HepG2 (cell line): Measurements from ENCODE around the gene ACTL7B. TPM values are rescaled to one million over a fixed set of nuclear protein-coding genes. Genes with fewer than 3 reads are reported as not detected.

ENCODE experiments used
- ARNT ChIP-seq: fragments of 450-650 bp; IDR thresholded peaks from 2 replicates; pipeline ENCODE4 v1.6.1; 2017
- BCL6 ChIP-seq: IDR thresholded peaks from 2 replicates; pipeline ENCODE4 v1.6.1; 2016; ENCODE audit warnings: missing genetic modification reagents, missing compliant biosample characterization
- BHLHE40 ChIP-seq: IDR thresholded peaks from 2 replicates; pipeline ENCODE4 v1.6.1; 2011; ENCODE audit warnings: low read length, improper control_type of control experiment
- CCDC6 ChIP-seq: sonication (generic); formaldehyde crosslinking; IDR thresholded peaks from 2 replicates; pipeline ENCODE4 v1.8.1; 2022; ENCODE audit warnings: mild to moderate bottlenecking, missing genetic modification reagents, moderate library complexity
- ERF ChIP-seq: IDR thresholded peaks from 2 replicates; pipeline ENCODE4 v1.6.1; 2018; ENCODE audit warnings: missing biosample characterization, missing genetic modification reagents
- FIP1L1 ChIP-seq: fragments of 200-400 bp; formaldehyde crosslinking; IDR thresholded peaks from 2 replicates; pipeline ENCODE4 v1.6.1; 2018; ENCODE audit warnings: low read depth, mild to moderate bottlenecking, low read length, moderate library complexity, borderline replicate concordance; ENCODE audit not compliant: insufficient read depth
- GATAD1 ChIP-seq: IDR thresholded peaks from 2 replicates; pipeline ENCODE4 v1.6.1; 2016; ENCODE audit warnings: missing genetic modification reagents, missing compliant biosample characterization
- HDAC2 ChIP-seq: sonication (generic); formaldehyde crosslinking; IDR thresholded peaks from 2 replicates; pipeline ENCODE4 v1.4.0; 2020; ENCODE audit warnings: missing genetic modification reagents
- JUNB ChIP-seq: sonication (generic); formaldehyde crosslinking; IDR thresholded peaks from 2 replicates; pipeline ENCODE4 v1.8.0; 2022; ENCODE audit warnings: missing genetic modification reagents, mild to moderate bottlenecking, borderline replicate concordance
- NCOA2 ChIP-seq: sonication (generic); formaldehyde crosslinking; IDR thresholded peaks from 2 replicates; pipeline ENCODE4 v1.8.0; 2022; ENCODE audit warnings: inconsistent platforms
- NCOA5 ChIP-seq: sonication (generic); formaldehyde crosslinking; IDR thresholded peaks from 2 replicates; pipeline ENCODE4 v1.4.0; 2020; ENCODE audit warnings: missing genetic modification reagents
- NFIC ChIP-seq: IDR thresholded peaks from 2 replicates; pipeline ENCODE4 v1.6.1; 2012; ENCODE audit warnings: mild to moderate bottlenecking, low read length, inconsistent platforms
- NR2F1 ChIP-seq, 2 experiments: fragments of 450-650 bp in 1 of 2; formaldehyde crosslinking in 1 of 2; IDR thresholded peaks; 2 replicates each; pipeline versions ENCODE4 v1.5.0 to v1.6.1; 2016 to 2020; ENCODE audit warnings: mild to moderate bottlenecking in 1 of 2, missing compliant biosample characterization in 1 of 2, missing genetic modification reagents in 1 of 2, moderate library complexity in 1 of 2
- PAWR ChIP-seq: sonication (generic); formaldehyde crosslinking; IDR thresholded peaks from 2 replicates; pipeline ENCODE4 v1.4.0; 2020; ENCODE audit warnings: missing genetic modification reagents, mild to moderate bottlenecking, borderline replicate concordance
- RFXAP ChIP-seq: sonication (generic); formaldehyde crosslinking; IDR thresholded peaks from 2 replicates; pipeline ENCODE4 v1.4.0; 2020; ENCODE audit warnings: missing genetic modification reagents, borderline replicate concordance
- SOX13 ChIP-seq, 3 experiments: fragments of 450-650 bp in 1 of 3; sonication (generic) in 1 of 3; formaldehyde crosslinking in 1 of 3; IDR thresholded peaks in 2 of 3; conservative IDR thresholded peaks in 1 of 3; 2 replicates each; pipeline versions ENCODE4 v1.5.0 to v1.6.1; 2016 to 2020; ENCODE audit warnings: antibody characterized with exemption in 1 of 3, mild to moderate bottlenecking in 1 of 3, missing compliant biosample characterization in 1 of 3, missing genetic modification reagents in 1 of 3, moderate library complexity in 1 of 3
- SPEN ChIP-seq: sonication (generic); formaldehyde crosslinking; IDR thresholded peaks from 2 replicates; pipeline ENCODE4 v1.5.1; 2020; ENCODE audit warnings: low read depth, mild to moderate bottlenecking, missing genetic modification reagents
- TARDBP ChIP-seq: sonication (generic); formaldehyde crosslinking; IDR thresholded peaks from 2 replicates; pipeline ENCODE4 v1.8.0; 2022; ENCODE audit warnings: mild to moderate bottlenecking, missing genetic modification reagents
- YEATS2 ChIP-seq: sonication (generic); formaldehyde crosslinking; IDR thresholded peaks from 2 replicates; pipeline ENCODE4 v1.4.0; 2020; ENCODE audit warnings: missing genetic modification reagents, borderline replicate concordance
- ZBTB2 ChIP-seq: sonication (generic); formaldehyde crosslinking; IDR thresholded peaks from 2 replicates; pipeline ENCODE4 v1.8.0; 2022; ENCODE audit warnings: low read depth, missing genetic modification reagents
- ZNF124 ChIP-seq: sonication (generic); formaldehyde crosslinking; IDR thresholded peaks from 2 replicates; pipeline ENCODE4 v1.4.0; 2020; ENCODE audit warnings: missing genetic modification reagents
- ZNF225 ChIP-seq: sonication (generic); formaldehyde crosslinking; IDR thresholded peaks from 2 replicates; pipeline ENCODE4 v1.4.0; 2020; ENCODE audit warnings: mild to moderate bottlenecking, missing genetic modification reagents
- ZNF292 ChIP-seq: sonication (generic); formaldehyde crosslinking; IDR thresholded peaks from 2 replicates; pipeline ENCODE4 v1.8.1; 2022; ENCODE audit warnings: mild to moderate bottlenecking, low read depth, missing genetic modification reagents, borderline replicate concordance
- ZNF30 ChIP-seq: sonication (generic); formaldehyde crosslinking; IDR thresholded peaks from 2 replicates; pipeline ENCODE4 v1.5.0; 2020; ENCODE audit warnings: mild to moderate bottlenecking, missing genetic modification reagents
- ZNF382 ChIP-seq: sonication (generic); formaldehyde crosslinking; IDR thresholded peaks from 2 replicates; pipeline ENCODE4 v1.5.0; 2020; ENCODE audit warnings: missing genetic modification reagents, mild to moderate bottlenecking, borderline replicate concordance
- ZNF557 ChIP-seq: sonication (generic); formaldehyde crosslinking; IDR thresholded peaks from 2 replicates; pipeline ENCODE4 v1.4.0; 2020; ENCODE audit warnings: missing genetic modification reagents
- ZNF558 ChIP-seq: sonication (generic); formaldehyde crosslinking; IDR thresholded peaks from 2 replicates; pipeline ENCODE4 v1.9.0; 2022; ENCODE audit warnings: mild to moderate bottlenecking, missing genetic modification reagents, borderline replicate concordance
- ZNF724P ChIP-seq: sonication (generic); formaldehyde crosslinking; IDR thresholded peaks from 2 replicates; pipeline ENCODE4 v1.8.0; 2022; ENCODE audit warnings: missing genetic modification reagents, borderline replicate concordance
- polyA plus RNA-seq, 8 experiments: library from polyadenylated mRNA; depleted of rRNA in 3 of 8; stranded (reverse) in 7 of 8; unstranded in 1 of 8; fragments of >200 nt; fragmentation: Illumina TruSeq in 4 of 8; extraction: Trizol in 4 of 8; gene quantifications; 2 replicates each; pipeline versions ENCODE4 v1.2.1 to v1.2.3, GENCODE V29; 2011 to 2016; ENCODE audit warnings: low read depth in 4 of 8, missing spikeins in 1 of 8, mixed read lengths in 1 of 8; ENCODE audit not compliant: insufficient read depth in 1 of 8
- total RNA-seq, 5 experiments: library from RNA; depleted of rRNA; stranded (reverse); fragments of >200 nt; fragmentation: Illumina TruSeq; extraction: Trizol; gene quantifications; 2 replicates each; pipeline ENCODE4 v1.2.3, GENCODE V29; 2016; ENCODE audit warnings: low read depth in 1 of 5
- TF ChIP-seq, protein P1 (sequence below): sonication (generic); formaldehyde crosslinking; IDR thresholded peaks from 2 replicates; pipeline ENCODE4 v1.9.0; 2021; ENCODE audit warnings: missing genetic modification reagents, mild to moderate bottlenecking, borderline replicate concordance
- TF ChIP-seq, protein P2 (sequence below): sonication (generic); formaldehyde crosslinking; IDR thresholded peaks from 2 replicates; pipeline ENCODE4 v1.4.0; 2020; ENCODE audit warnings: missing genetic modification reagents

Gene ACTL7B
- total and polyA plus RNA-seq, 2 of the 13 experiments (the other 11 are each of a cell fraction or from before 2014, with no cell fraction given): 0.07 to 0.11 TPM

DNA sequence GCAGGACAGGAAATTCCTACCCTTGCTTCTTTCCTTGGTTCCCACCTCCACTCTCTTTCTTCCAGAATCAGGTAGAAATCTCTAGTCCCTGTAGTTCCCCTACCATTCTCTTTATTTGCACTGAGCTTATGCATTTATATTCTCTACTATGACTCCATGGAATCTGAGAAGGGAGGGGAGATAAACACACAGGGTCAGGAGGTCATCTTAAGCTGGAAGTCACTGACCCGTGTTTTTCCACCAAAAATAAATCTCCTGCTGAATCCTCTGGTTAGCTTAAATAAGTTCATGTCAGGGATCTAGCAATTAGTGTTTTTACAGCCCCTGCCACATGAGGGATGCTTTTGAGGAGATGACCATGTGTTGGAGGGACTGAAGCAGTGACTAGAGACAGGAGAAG lies 3.7 kb downstream of the ACTL7B start (continued):
- TF ChIP-seq PAWR (no peak), ERF (CRISPR knock-in tag) (0 out of 2 replicates have a peak, but pooled peaks have one; percentile 21), ARNT (no peak), SOX13 (IDR thresholded peaks at IDR 0.05) (no peak), SOX13 (CRISPR knock-in tag; conservative IDR thresholded peaks at IDR 0.05 in 1 of 2, IDR thresholded peaks at IDR 0.05 in 1 of 2) (peak in 1 of 2 experiments; percentile 49; a peak in 1 of 4 replicates), NCOA2 (CRISPR knock-in tag) (peak; percentile 47; the same call in 1 of the 2 replicates), NCOA5 (CRISPR knock-in tag) (no peak), NFIC (no peak), ZNF557 (no peak), BHLHE40 (no peak), ZNF558 (no peak), BCL6 (CRISPR knock-in tag) (no peak), NR2F1 (CRISPR knock-in tag; IDR thresholded peaks at IDR 0.05) (peak in 1 of 2 experiments; percentile 79; a peak in 3 of 4 replicates), ZNF724P (CRISPR knock-in tag) (no peak), ZNF30 (no peak), FIP1L1 (no peak), CCDC6 (CRISPR knock-in tag) (no peak), YEATS2 (no peak), ZNF124 (CRISPR knock-in tag) (no peak), GATAD1 (CRISPR knock-in tag) (no peak), SPEN (CRISPR knock-in tag) (no peak), ZBTB2 (CRISPR knock-in tag) (no peak), JUNB (no peak), RFXAP (CRISPR knock-in tag) (no peak), ZNF292 (CRISPR knock-in tag) (no peak), TARDBP (CRISPR knock-in tag) (no peak; the same call in 1 of the 2 replicates), ZNF382 (CRISPR knock-in tag) (no peak), HDAC2 (CRISPR knock-in tag) (no peak; the same call in 1 of the 2 replicates), ZNF225 (CRISPR knock-in tag) (no peak)
- TF ChIP-seq, protein P1, sequence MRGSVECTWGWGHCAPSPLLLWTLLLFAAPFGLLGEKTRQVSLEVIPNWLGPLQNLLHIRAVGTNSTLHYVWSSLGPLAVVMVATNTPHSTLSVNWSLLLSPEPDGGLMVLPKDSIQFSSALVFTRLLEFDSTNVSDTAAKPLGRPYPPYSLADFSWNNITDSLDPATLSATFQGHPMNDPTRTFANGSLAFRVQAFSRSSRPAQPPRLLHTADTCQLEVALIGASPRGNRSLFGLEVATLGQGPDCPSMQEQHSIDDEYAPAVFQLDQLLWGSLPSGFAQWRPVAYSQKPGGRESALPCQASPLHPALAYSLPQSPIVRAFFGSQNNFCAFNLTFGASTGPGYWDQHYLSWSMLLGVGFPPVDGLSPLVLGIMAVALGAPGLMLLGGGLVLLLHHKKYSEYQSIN (CRISPR knock-in tag): no peak
- TF ChIP-seq, protein P2, sequence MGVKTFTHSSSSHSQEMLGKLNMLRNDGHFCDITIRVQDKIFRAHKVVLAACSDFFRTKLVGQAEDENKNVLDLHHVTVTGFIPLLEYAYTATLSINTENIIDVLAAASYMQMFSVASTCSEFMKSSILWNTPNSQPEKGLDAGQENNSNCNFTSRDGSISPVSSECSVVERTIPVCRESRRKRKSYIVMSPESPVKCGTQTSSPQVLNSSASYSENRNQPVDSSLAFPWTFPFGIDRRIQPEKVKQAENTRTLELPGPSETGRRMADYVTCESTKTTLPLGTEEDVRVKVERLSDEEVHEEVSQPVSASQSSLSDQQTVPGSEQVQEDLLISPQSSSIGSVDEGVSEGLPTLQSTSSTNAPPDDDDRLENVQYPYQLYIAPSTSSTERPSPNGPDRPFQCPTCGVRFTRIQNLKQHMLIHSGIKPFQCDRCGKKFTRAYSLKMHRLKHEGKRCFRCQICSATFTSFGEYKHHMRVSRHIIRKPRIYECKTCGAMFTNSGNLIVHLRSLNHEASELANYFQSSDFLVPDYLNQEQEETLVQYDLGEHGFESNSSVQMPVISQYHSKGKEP (CRISPR knock-in tag): no peak
